Stimulated activated CD8-positive, alpha-beta memory T cell treated with anti-CD3 and anti-CD28 coated beads, Interleukin-12 subunit alpha, Interleukin-12 subunit beta, amount 100 ng/mL, for 4 hours (primary cell): ENCODE results near the gene ARHGEF6.
"Not testable (repeated sequence)": the region's sequence is repeated elsewhere in the genome, so short reads cannot be mapped to it uniquely, and the experiment has no call there.

Source experiments
- DNase-seq: peaks from one replicate; pipeline ENCODE4 v3.0.0-alpha.2; 2020; ENCODE audit warnings: low read depth

Gene ARHGEF6, protein sequence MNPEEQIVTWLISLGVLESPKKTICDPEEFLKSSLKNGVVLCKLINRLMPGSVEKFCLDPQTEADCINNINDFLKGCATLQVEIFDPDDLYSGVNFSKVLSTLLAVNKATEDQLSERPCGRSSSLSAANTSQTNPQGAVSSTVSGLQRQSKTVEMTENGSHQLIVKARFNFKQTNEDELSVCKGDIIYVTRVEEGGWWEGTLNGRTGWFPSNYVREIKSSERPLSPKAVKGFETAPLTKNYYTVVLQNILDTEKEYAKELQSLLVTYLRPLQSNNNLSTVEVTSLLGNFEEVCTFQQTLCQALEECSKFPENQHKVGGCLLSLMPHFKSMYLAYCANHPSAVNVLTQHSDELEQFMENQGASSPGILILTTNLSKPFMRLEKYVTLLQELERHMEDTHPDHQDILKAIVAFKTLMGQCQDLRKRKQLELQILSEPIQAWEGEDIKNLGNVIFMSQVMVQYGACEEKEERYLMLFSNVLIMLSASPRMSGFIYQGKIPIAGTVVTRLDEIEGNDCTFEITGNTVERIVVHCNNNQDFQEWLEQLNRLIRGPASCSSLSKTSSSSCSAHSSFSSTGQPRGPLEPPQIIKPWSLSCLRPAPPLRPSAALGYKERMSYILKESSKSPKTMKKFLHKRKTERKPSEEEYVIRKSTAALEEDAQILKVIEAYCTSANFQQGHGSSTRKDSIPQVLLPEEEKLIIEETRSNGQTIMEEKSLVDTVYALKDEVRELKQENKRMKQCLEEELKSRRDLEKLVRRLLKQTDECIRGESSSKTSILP

DNA sequence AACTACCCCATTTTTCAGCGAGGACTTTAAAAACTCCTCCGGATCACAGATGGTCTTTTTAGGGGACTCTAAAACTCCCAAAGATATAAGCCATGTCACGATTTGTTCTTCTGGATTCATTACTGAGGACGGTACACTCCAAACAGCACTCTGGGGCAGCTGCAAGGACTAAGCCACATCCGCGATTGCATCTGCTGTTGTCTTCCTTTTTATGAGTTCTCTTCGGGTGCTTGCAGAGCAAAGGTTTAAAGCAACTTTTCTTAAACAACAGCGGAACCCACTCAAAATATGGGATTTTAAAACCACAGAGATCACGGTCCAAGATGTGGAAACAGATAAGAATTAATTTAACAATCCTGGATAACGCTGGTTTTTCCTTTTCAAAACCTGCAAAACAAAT is at the start of gene ARHGEF6:
Gene ARHGEF6, minus strand, starts transcription at position 170 of the 400 bp plus-strand sequence. Its CDS starts 50 bp downstream, at position 120.
- DNase-seq: no peak

- no peak for DNase-seq
Measured at GRCh38 chrX:136829413-136829812, 48.7 kb upstream of the ARHGEF6 start.

DNA sequence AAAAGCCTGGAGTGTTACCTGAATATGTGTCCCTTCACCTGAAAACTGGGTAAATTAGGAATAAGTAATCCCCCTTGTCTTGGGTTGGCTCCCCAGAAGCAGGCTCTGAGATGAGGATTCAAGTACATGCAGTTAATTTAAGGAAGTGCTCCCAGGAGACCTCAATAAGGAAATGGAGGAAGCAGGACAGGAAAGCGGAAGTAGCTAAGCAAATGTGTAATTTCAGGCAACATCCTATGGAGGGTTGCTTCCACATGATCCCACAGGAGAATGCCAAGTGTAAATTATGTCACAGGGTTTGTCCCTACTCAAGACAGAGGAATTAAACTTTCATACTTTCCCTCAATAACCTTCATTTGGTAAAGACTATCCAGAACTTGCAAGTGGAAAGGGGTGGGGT is 48.1 kb upstream of the ARHGEF6 start:
- DNase-seq: no peak

GRCh38 chrX:136827026-136827425 is 46.3 kb upstream of the ARHGEF6 start:
- DNase-seq: no peak

DNA sequence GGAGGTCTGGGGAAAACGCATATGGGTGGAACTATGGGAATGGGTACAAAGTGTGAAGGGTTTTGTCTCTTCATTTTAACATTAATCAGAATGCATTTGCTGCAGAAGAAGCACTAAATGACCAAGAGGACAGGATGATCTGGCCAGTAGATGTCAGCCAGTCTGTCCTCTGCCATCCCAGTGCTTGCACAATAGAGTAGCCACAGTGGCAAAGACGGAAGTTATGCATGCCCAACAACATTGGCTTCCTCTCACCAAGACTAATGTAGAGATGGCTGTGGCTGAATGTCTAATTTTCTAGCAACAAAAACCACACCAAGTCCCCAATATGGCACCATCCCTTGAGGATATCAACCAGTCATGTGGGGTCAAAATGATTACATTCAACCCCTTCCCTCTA is 45.0 kb upstream of the ARHGEF6 start:
- no peak for DNase-seq

DNA sequence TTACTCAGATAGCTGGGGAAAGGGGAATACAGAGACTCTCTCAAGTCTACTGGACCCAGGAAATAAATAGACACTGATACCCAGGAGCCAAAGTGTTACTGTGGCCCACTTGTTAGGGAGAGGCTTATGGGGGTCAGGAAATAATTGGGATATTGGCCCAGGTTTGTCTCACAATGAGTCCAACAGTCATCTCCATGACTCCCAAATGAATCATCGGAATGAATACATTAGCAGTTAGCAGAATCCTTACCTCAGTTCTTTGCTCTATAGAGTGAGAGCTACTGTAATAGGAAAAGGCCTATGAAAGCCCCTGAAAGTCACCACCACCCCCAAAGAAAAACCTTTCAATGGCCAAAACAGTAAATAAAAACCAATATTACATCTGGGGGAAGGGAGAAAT is 42.4 kb upstream of the ARHGEF6 start:
- no peak for DNase-seq

DNA sequence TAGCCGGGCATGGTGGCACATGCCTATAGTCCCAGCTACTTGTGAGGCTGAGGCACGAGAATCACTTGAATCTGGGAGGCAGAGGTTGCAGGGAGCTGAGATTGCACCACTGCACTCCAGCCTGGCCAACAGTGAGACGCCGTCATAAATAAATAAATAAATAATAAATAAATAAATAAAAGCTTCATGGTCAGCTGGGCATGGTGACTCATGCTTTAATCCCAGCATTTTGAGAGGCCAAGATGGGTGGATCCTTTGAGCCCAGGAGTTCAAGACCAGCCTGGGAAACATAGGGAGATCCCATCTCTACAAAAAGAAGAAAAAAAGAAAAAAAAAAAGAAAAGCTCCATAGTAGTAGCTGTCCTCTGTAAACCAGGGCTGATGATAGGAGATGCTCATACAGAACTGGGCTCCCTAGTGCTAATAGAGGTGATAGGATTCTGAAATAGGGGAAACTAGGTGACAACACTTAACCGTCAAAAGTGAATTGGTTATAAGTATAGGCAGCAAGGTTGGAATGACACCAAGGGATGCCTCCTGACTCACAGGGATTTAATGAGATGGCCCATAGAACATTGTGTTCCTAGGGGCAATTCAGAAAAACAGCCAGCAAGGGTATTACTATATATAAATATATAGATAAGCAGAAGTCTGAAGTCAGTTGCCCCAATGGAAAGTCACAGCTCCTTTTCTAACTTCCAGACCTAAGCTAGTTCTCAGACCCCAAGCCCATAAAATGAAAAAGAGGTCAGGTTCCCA is 41.8 kb upstream of the ARHGEF6 start:
- no peak for DNase-seq

- not testable (repeated sequence) for DNase-seq
Measured at GRCh38 chrX:136819756-136820155, 39.0 kb upstream of the ARHGEF6 start.

DNA sequence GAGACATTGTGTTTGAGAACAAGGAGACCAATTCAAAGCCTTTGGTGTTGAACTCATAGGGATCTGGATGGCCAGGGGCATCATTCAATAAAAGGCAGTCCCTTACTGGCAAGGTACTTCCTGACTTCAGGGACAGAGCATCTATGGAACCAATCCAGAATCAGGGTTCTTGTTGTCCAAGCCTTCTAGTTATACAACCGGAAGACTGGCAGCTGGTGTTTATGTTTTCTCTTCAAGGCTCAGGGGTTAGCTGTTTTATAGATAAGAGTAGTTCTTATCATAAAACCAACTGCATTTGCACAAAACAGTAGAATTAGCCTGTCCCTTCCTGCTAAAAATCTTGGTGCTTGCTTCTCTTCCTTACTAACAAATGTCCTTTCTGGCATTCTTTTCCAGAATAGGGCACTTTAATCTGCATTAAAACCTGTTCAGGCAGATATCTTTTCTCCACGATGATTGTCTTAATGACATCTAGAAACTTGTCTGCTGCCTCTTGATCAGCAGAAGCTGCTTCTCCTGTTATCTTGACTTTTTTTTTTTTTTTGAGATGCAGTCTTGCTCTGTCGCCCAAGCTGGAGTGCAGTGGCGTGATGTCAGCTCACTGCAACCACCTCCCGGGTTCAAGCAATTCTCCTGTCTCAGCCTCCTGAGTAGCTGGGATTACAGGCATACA is 38.4 kb upstream of the ARHGEF6 start:
- no peak for DNase-seq

GRCh38 chrX:136816975-136817374 is 36.2 kb upstream of the ARHGEF6 start:
- no peak for DNase-seq

GRCh38 chrX:136814847-136815750 is 34.4 kb upstream of the ARHGEF6 start:
- no peak for DNase-seq

GRCh38 chrX:136812286-136812685 is 31.6 kb upstream of the ARHGEF6 start:
- no peak for DNase-seq

- DNase-seq: no peak
Measured at GRCh38 chrX:136810493-136810892, 29.8 kb upstream of the ARHGEF6 start.

DNA sequence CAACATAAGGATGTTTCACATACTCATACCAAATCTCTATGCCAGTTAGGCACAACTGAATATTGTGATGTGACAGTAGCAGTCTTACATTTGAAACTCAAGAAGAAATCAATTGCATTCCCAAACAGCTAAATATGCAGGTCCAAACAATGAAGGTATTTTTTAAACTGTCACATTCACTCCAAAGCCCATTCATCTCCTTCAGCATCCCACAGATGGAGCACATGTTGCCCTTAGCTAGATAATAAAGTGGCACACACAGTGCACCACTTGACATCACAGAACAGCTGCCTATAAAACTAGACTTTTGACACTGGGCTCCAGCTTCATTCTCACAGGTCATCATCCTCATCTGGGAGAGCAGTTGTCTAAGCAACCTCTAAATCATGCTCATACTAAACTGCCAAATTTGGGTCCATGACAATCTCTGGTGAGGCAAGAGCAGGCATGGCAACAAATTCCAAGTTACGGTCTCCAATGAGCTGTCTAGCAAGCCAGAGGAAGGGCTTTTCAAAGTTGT is 26.2 kb upstream of the ARHGEF6 start:
- no peak for DNase-seq

DNA sequence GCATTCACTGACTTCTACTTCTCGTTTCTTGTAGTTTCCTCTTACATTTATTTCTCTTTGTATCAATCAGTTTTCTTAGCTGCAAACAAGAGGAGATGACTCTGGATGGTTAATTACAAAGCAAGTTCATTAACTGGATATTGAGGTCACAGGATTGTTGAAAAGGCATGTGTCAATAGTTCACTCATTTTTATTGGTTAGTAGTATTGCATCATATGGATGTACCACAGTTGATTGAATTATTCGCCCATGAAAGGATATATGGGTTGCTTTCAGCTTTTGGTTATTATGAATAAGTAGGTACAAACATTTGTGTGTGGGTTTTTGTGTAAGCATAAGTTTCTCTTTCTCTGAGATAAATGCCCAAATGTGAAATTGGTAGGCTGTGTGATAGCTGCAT is 21.8 kb upstream of the ARHGEF6 start:
- no peak for DNase-seq

DNA sequence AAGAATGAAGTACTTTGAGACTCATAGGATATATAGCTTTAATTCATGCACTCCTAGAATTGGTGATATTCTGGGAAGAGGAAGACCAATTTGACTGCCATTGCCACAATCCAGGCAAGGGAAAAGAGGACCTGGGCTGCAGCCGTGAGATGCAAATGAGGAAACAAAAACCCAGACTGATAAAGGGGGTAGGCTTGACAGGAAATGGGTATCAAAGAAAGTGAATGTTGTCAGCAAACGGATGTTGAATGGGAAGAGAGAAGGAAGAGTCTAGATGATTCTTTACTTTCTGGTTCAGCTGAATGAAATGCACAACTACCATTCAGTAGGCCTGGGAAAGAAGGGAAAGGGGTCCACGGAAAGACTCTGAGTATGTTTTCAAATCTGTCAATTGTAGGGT is 17.1 kb upstream of the ARHGEF6 start:
- DNase-seq: no peak

DNA sequence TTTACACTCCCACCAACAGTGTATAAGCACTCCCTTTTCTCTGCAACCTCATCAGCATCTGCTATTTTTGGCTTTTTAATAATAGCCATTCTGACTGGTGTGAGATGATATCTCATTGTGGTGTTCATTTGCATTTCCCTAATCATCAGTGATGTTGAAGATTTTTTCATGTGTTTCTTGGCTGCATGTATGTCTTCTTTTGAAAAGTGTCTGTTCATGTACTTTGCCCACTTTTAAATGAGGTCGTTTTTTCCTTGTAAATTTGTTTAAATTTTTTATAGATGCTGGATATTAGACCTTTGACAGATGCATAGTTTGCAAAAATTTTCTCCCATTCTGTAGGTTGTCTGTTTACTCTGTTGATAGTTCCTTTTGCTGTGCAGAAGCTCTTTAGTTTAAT is 14.4 kb upstream of the ARHGEF6 start:
- DNase-seq: not testable (repeated sequence)

- not testable (repeated sequence) for DNase-seq
Measured at GRCh38 chrX:136794660-136795059, 13.9 kb upstream of the ARHGEF6 start.

DNA sequence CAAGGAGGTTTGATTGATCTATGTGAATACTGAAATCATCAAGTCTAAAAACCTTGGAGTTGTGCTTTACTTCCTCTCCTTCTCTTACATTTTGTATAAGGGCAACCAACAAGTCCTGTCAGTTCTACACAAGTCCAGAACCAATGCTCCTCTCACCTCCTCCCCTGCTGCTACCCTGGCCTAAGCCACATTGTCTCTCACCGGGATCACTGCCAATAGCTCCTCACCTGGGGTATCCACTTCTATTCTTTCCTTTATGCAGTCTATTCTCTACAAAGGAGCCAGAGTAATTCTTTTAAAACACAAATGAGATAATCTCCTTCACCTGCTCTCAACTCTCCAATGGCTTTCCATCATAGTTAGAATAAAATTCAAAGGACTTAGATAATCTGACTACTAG is 13.3 kb upstream of the ARHGEF6 start:
- DNase-seq: no peak

DNA sequence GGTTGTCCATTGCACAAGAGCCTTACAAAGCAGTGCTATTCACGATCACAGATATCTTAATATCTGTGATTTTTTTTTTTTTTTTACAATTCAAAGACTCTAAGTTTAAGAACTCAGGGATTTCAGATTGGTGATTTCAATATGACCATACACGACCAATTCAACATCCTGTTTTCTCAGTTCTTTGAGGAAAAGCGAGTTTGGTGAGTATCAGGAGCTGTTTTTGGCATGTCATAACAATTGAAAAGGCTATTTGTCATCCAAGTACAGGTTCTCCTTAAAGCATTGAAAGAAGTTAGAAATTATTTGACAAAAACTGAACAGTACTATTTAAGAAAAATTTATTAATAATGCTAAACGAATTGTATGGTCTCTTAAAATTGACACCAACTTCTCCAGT is 9.1 kb upstream of the ARHGEF6 start:
- DNase-seq: no peak

- no peak for DNase-seq
Measured at GRCh38 chrX:136784231-136784630, 3.5 kb upstream of the ARHGEF6 start.
